Suppressor macrophage (primary cell): ENCODE data around the gene VAT1.
"Not testable (repeated sequence)": the region's sequence is repeated elsewhere in the genome, so short reads cannot be mapped to it uniquely, and the experiment has no call there.

Source experiments
- DNase-seq, 4 experiments: peaks; one replicate each; pipeline ENCODE4 v3.0.0-alpha.2; 2020 to 2022
- total RNA-seq, 17 experiments: gene quantifications; one replicate each; lab custom pipeline; 2026; ENCODE audit warnings: mixed read lengths in 6 of 17, inconsistent platforms in 3 of 17; lab: John Stamatoyannopoulos, UW

Gene VAT1
- 354 to 730 (median 587) reads per million in 17 experiments for total RNA-seq

GRCh38 chr17:43021741-43022512, at the start of gene VAT1:
TSS of gene VAT1 (minus strand) at chr17:43022385. CDS start at chr17:43022322, 63 bp downstream.
- peak; percentile 83 to 95 (median 90) for DNase-seq

- no peak for DNase-seq
Observed at GRCh38 chr17:43070872-43071271, 48.7 kb upstream of the VAT1 start.

- no peak for DNase-seq
Observed at GRCh38 chr17:43070257-43070656, 48.1 kb upstream of the VAT1 start.

DNA sequence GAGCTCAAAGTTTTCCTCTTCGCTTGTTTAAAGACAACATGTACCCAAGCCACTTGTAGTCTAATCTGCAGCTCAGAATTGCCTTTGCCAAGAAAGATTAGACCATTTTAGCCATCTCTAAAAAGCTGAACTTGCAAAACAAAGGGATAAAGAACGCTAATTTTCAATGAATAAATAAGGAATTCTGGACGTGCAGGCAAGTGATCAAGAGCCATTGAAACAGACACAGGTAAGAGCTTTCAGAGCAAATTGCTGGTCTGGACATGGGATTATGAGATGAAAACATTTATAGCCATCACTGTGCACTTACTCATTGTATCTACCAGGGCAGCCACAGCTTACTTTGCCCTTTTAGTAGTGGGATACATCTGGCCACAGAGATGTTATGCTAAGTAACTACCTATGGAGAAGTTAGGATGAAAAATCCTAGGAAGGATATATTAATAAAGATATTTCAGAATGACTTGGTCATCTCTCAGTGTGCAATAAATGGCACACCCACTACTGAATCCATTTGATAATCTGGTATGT, 47.2 kb upstream of the VAT1 start:
- DNase-seq = no peak

DNA sequence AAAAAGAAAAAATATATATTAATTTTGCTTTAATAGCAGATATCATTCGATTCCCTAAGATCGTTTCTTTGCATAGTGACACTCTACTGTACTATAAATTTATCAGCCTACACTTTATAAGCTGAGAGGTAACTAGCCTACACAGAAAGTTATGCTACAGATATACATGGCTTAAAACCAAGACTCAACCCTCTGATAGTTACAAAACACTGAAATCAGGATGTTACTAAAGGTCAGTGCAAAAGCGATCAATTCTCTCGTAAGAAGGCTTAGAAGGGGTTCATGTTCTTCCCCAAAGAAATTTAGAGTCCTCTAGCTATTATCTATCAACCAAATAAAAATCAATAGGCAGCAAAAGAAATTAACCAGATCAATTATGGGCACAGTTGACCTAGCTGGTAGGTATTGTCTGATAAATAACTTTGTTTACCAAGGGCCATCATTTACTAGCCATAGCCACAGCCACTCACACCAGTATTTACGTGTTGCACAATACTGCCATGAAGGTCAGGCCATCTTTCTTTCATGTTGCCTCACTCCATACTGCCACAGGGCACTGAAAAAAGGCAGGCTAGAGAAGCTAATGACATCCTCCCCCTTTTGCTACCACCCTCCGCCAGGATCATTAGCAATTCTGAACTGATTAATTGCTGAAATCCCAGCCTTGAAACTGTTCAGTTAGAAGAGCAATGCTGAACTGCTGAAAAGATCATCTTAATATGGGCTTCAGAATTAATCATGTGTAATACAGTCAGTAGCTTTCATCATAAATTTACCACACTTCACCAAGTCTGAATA, 46.6 kb upstream of the VAT1 start:
- DNase-seq = no peak

DNA sequence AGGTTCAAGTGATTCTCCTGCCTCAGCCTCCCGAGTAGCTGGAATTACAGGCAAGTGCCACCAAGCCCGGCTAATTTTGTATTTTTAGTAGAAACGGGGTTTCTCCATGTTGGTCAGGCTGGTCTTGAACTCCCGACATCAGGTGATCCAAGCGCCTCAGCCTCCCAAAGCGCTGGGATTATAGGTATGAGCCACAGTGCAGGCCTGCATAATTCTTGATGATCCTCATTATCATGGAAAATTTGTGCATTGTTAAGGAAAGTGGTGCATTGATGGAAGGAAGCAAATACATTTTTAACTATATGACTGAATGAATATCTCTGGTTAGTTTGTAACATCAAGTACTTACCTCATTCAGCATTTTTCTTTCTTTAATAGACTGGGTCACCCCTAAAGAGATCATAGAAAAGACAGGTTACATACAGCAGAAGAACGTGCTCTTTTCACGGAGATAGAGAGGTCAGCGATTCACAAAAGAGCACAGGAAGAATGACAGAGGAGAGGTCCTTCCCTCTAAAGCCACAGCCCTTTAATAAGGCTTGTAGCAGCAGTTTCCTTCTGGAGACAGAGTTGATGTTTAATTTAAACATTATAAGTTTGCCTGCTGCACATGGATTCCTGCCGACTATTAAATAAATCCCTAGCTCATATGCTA, 40.9 kb upstream of the VAT1 start:
- DNase-seq = no peak

GRCh38 chr17:43056051-43056450, 33.9 kb upstream of the VAT1 start:
- DNase-seq = no peak

GRCh38 chr17:43053008-43053407, 30.8 kb upstream of the VAT1 start:
- not testable (repeated sequence) for DNase-seq

GRCh38 chr17:43051969-43052368, 29.8 kb upstream of the VAT1 start:
- no peak for DNase-seq

- DNase-seq = no peak
Observed at GRCh38 chr17:43044024-43044423, 21.8 kb upstream of the VAT1 start.

GRCh38 chr17:43043307-43043706, 21.1 kb upstream of the VAT1 start:
- no peak for DNase-seq

DNA sequence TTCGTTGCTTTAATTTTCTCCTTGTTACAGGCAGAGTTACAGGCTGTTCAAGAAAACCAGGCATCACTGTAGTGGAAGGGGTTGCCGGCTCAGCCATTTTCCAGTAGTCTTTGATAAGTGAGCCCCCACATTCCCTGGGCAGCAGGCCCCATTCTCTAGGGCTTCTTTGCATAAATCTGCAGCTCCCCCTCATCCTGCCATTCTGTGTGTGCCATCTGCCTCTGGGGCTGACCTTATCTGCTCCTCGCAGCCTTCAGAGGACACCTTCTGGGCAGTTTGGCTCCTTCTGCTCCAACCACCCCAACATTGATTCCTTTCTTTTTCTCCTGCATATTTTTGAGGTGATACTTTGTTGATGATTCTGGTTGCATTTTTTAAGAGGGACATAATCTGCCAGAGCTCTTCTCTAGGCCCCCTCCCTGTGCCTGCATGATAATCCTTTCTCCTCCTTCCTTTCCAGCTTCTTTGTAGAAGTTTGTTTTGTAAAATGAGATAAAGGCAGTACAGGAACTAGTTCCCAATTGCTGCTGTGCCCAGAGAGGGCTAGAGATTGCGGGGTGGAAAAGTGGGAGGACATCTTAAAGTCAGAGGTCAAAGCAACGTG, 19.9 kb upstream of the VAT1 start:
- DNase-seq = no peak

DNA sequence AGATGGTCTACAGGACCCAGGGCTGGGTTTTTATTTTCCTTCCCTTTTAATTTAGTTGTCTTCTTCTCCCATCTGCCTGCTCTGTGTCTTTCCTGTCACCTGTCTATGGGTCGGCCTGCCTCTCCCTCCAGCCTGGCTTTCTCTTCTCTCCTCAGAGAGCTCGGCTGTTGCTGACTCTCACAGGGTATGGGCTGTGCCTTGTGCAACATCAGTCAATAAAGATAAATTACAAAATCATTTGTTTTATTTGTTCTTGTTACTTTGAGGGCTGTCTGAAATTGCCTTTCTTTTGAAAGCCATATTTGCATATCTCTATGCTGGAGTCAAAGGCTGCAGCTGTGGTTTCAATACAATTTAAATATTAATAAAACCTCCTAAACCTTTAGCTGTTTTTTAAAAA, 18.5 kb upstream of the VAT1 start:
- DNase-seq = no peak

DNA sequence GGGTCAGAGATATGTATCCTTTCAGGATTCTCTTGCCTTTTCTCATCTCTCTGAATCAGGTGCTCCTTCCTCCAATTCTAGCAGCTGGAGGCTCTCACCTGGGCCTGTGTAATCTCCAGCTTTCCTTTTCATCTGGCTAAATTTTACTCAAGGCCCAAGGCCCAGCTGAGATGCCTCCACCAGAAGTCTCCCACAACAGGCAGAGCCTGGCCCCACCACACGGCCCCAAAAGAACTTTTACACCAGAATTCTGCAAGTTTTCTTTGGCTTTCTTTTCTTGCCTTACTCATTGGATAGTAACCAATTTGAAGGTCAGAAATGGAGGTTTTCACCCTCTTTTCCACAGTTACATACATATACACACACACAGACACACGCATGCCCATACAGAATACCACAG, 17.5 kb upstream of the VAT1 start:
- DNase-seq = no peak

- DNase-seq = no peak
Observed at GRCh38 chr17:43034894-43035293, 12.7 kb upstream of the VAT1 start.

DNA sequence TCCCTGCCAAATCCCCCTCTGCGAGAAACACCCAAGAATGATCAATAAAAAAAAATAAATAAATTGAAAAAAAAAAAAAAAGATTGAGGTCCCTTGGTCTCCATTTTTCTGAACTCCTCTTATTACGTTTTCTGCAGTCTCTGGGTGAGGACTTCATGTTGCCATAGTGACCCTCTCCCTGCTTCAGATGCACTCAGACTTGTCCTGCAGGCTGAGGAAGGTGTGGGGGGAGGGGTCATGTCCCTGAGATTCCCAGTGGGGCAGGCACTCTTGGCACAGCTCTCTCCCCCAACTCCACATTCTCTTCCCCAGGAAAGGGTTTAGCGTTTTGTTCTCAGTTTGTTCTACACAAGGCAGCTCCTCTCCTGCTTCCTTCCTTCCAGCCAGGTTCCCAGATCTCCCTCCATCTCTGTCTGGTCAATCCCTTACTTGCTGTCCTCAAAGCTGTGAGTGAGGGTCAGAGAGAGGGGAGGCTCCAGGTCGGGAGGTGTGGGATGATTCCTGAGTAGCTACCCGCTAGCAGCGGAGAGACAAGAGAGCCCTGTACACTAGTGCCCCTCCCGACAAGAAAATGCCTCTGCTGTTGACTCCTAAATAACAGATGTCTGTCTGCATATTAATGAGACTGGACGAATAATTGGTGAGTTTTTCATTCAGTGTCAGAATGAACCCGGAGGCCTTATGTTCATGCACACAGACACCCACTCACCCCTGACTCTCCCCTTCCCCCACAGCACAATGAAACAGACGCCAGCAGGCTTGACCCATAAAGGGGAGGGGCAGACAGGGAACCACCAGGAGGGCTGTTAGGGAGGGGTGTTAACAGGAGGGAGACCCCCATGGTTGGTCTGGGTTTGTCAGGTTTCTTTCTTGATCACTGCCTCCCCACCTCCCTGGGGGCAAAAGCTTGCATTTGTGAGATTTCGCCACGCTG, 12.0 kb upstream of the VAT1 start:
- no peak for DNase-seq

DNA sequence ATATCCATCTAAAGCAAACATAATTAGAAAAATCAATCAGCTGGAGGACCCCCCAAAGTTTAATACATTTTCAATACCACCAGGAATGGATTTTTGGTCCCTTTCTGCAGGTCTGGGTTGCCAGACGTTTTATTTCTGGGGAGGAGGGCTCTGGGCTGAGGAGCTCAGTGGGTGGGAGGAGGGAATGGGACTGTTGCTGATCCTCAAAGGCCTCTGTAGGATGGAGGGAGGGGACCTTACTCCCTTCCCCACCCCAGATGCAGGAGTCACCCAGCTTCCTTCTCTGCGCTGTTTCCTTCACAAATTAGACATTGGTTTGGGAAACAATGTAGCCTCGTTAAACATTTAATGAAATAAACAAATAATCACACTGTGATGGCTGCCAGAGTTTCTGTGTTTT, 9.5 kb upstream of the VAT1 start:
- DNase-seq = no peak

GRCh38 chr17:43030137-43030767, 8.1 kb upstream of the VAT1 start:
- no peak for DNase-seq

- DNase-seq = no peak
Observed at GRCh38 chr17:43028221-43028861, 6.2 kb upstream of the VAT1 start.
